ENCODE results near the gene DNAJB12.
"Not testable (repeated sequence)": the region's sequence is repeated elsewhere in the genome, so short reads cannot be mapped to it uniquely, and the experiment has no call there.

DNAJB12 gene

GRCh38 chr10:72388062-72388461 lies 33.3 kb upstream of the DNAJB12 start:
- no peaks in the 10 kb centered on the region for H3K36me3 ChIP-seq (replicated peaks)
- in situ Hi-C loops (cut with HindIII; ENCODE audit: low pct_ligation_motif_present, low sequenced_read_pairs): no loop called here

GRCh38 chr10:72386916-72387586 lies 32.3 kb upstream of the DNAJB12 start:
- Histone ChIP-seq H3K36me3 (replicated peaks) (no peaks in the 10 kb centered on the region), H3K27me3 (replicated peaks) (no peaks in the 10 kb centered on the region), H3K27ac (no peak overlapping the region), H3K4me3 (ENCODE audit: low read depth, low read length) (no peak overlapping the region)
- no peak for DNase-seq
- in situ Hi-C loops (cut with HindIII; ENCODE audit: low pct_ligation_motif_present, low sequenced_read_pairs): no loop called here
- TF ChIP-seq CTCF (IDR thresholded peaks at IDR 0.05; ENCODE audit: low read depth, low read length, missing control alignments): no peak

More at GRCh38 chr10:72388062-72388461, 33.3 kb upstream of the DNAJB12 start:
- TF ChIP-seq CTCF (IDR thresholded peaks at IDR 0.05; ENCODE audit: low read depth, low read length, missing control alignments): no peak
- Histone ChIP-seq H3K4me3 (ENCODE audit: low read depth, low read length) (no peak overlapping the region), H3K27me3 (replicated peaks) (no peaks in the 10 kb centered on the region), H3K27ac (no peak overlapping the region)
- no peak for DNase-seq

GRCh38 chr10:72385724-72386123 lies 31.0 kb upstream of the DNAJB12 start:
- Histone ChIP-seq H3K27me3 (replicated peaks) (no peaks in the 10 kb centered on the region), H3K4me3 (ENCODE audit: low read depth, low read length) (no peak overlapping the region), H3K36me3 (replicated peaks) (no peaks in the 10 kb centered on the region), H3K27ac (no peak overlapping the region)
- in situ Hi-C loops (cut with HindIII; ENCODE audit: low pct_ligation_motif_present, low sequenced_read_pairs): no loop called here
- DNase-seq: no peak
- TF ChIP-seq CTCF (IDR thresholded peaks at IDR 0.05; ENCODE audit: low read depth, low read length, missing control alignments): no peak

GRCh38 chr10:72384982-72385381 lies 30.3 kb upstream of the DNAJB12 start:
- H3K27ac ChIP-seq; H3K4me3 ChIP-seq (ENCODE audit: low read depth, low read length); H3K27me3 ChIP-seq (replicated peaks); DNase-seq; in situ Hi-C loops (cut with HindIII; ENCODE audit: low pct_ligation_motif_present, low sequenced_read_pairs); H3K36me3 ChIP-seq (replicated peaks): not testable (repeated sequence)

- Histone ChIP-seq H3K36me3 (replicated peaks) (no peaks in the 10 kb centered on the region), H3K27ac (no peak overlapping the region), H3K27me3 (replicated peaks) (no peaks in the 10 kb centered on the region), H3K4me3 (ENCODE audit: low read depth, low read length) (no peak overlapping the region)
- DNase-seq: no peak
- no peak for TF ChIP-seq CTCF (IDR thresholded peaks at IDR 0.05; ENCODE audit: low read depth, low read length, missing control alignments)
- in situ Hi-C loops (cut with HindIII; ENCODE audit: low pct_ligation_motif_present, low sequenced_read_pairs): no loop called here
Measured at GRCh38 chr10:72379776-72380175, 25.1 kb upstream of the DNAJB12 start.

- in situ Hi-C loops (cut with HindIII; ENCODE audit: low pct_ligation_motif_present, low sequenced_read_pairs): no loop called here
- TF ChIP-seq CTCF (IDR thresholded peaks at IDR 0.05; ENCODE audit: low read depth, low read length, missing control alignments): no peak
- Histone ChIP-seq H3K36me3 (replicated peaks) (no peaks in the 10 kb centered on the region), H3K27ac (no peak overlapping the region), H3K27me3 (replicated peaks) (no peaks in the 10 kb centered on the region), H3K4me3 (ENCODE audit: low read depth, low read length) (no peak overlapping the region)
- no peak for DNase-seq
Measured at GRCh38 chr10:72379062-72379461, 24.3 kb upstream of the DNAJB12 start.
